ENCODE measurements around the gene TUBG2.

The TUBG2 gene

GRCh38 chr17:42677921-42678781 lies 19.1 kb downstream of the TUBG2 start:
- no peak for FAIRE-seq

DNA sequence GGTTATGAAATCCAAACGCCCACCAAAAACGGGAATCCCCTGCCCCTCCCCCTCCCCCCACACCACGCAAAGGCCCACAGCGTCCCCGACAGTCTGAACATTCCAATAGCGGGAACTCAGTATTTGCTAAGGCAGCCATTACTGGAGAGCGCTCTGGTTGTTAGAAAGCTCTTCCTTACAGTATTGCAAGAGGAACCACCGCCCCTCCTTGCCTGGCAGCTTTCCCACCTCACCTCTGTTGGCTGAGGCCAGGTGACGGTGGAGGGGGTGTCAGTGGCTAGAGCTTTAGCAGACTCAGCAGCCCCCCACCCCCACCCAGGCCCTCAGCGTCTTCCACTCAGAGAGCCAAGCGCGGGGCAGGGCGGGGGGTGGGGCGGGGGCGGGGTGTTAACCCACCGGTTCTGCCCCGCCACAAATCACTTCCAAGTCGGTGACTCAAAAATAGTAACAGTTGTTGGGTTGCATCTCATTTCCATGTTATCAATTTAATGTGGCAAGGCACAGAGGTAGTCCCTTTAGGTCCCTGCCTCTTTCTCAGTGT lies 19.9 kb downstream of the TUBG2 start:
- no peak for FAIRE-seq

DNA sequence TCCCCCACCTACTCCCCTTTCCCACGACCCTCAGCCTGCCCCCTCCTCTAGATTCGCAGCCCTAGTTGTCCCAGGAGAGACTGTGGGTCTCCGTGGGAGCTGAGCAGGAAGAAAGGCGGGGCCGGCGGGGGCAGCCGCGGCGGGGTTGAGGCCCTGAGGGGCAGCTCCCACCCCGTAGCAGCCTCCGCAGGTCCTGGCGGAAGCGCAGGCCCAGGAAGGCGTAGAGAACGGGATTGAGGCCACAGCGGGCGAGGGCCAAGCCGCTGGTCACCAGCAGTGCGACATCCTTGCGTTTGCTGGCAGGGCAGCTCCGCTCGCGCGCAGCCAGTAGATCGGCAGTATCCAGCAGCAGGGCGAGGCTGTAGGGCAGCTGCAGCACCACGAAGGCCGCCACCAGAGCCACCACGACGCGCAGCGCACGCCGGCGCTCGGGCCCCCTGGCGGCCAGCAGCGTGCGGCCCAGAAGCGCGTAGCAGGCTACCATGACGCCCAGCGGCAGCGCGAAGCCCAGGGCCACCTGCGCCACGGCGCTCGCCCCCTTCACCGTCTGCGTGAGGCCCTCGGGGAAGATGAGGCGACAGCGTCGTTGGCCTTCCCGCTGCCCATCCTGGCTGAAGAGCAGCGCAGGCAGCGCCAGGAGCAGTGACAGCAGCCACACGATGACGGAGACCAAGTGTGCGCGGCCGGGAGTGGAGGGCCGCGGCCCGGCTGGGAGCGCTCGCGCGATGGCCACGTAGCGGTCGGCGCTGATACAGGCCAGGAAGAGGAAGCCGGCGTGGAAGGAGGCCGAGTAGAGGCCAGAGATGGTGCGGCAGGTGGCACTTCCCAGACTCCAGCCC lies 20.6 kb downstream of the TUBG2 start:
- no peak for FAIRE-seq

- no peak for FAIRE-seq
Observed at GRCh38 chr17:42680331-42680808, 21.3 kb downstream of the TUBG2 start.

DNA sequence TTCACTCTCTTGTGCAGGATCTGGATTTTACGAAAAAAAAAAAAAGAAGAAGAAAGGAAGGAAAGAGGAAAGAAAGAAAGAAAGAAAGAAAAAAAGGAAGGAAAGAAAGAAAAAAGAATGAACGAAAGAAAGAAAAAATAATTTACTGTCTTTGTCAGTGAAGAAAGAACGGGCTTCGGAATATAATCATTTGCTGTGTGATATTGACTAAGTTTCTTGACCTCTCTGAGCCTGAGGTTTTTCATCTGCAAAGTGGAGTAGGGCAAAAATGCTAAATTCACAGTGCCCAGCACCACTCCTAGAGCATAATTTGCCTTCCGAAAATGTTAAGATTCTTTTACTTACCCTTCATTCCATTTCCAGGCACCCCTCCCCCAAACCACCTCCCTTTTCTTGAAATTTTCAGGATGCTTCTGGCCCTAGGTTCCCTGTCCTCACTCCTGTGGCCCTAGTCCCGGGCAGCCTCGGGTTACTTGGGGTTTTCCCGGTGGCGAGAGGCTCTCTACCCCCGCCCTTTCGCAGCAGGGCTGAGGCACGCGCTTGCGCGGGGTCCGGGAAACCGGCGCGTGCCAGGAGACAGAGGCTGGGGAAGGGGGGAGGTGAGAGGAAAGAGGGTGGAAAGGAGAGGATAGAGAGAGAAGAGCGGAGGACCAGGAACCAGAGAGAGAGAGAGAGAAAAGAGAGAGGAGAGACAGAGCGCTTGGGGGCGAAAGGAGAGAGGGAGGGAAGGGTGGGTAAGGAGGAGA lies 23.1 kb downstream of the TUBG2 start, which contains the start of gene CNTNAP1:
CNTNAP1 (plus strand) TSS at position 556 of the 746 bp plus-strand sequence. CDS start 299 bp downstream, outside the sequence.
- no peak for FAIRE-seq

DNA sequence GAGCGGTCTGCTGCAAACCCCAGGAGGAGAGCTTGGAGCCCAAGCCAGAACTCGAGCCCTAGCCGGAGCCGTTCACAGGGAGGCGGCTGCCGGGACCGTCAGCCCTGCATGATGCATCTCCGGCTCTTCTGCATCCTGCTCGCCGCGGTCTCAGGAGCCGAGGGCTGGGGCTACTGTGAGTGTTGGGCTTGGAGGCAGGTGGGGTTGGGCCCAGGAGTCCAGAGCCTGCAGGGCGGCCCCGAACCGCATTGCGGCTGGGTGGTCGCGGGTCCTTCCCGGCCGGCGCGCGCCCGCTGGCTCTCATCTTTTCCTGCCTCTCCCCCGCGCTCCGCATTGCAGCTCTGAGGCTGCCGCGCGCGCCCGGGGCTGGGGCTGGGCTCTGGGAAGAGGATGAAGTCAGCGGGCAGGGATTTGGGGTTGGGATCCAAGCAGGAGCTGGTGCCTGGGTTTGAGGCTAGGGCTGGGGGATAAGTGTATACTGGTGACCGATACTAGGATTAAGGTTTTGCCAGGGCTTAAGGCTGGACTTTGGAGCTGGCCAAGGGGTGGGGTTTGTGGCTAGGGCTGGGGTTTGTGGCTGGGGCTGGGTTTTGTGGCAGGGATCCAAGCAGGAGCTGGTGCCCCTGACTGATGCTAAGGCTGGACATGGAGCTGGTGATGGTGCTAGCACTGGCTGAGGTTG lies 23.8 kb downstream of the TUBG2 start:
- FAIRE-seq = no peak

- FAIRE-seq = no peak
Observed at GRCh38 chr17:42683407-42684034, 24.4 kb downstream of the TUBG2 start.

GRCh38 chr17:42684929-42685556 lies 26.0 kb downstream of the TUBG2 start:
- FAIRE-seq = no peak

DNA sequence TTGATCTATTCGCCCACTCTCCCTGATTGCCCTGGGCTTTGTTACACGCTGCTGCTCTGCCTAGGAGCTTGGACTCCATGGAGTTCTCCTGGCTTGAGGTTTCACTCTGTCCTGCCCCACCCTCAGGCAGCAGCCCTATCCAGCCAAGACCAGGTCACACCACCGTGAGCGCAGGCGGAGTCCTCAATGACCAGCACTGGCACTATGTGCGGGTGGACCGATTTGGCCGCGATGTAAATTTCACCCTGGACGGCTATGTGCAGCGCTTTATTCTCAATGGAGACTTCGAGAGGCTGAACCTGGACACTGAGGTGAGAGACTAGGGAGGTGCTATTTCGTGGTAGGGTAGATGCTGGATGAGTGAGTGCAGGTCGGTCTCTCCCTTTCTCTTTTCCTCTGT lies 26.7 kb downstream of the TUBG2 start:
- no peak for FAIRE-seq

DNA sequence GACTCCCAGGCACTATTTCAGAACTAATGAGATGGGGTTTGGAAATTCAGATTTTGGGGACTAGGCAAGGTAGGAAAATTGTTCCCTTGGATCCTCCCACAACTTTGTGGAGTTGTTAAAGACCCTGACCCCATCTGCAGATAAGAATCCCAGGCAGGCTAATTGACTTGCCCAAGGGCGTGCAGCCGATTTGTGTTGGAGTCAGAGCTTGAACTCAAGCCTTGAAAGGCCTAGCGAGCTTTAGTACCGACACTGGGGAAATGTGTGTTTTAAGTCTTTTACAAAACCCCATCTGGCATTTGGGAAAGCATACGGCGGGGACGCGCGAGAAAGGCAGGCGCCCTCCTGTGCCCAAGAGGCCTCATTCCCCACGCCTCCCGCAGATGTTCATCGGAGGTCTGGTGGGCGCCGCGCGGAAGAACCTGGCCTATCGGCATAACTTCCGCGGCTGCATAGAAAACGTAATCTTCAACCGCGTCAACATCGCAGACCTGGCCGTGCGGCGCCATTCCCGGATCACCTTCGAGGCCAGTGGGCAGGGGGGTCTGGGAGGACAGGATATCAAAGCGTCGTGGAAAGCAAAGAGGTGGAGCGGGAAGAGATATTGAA lies 27.5 kb downstream of the TUBG2 start:
- no peak for FAIRE-seq

DNA sequence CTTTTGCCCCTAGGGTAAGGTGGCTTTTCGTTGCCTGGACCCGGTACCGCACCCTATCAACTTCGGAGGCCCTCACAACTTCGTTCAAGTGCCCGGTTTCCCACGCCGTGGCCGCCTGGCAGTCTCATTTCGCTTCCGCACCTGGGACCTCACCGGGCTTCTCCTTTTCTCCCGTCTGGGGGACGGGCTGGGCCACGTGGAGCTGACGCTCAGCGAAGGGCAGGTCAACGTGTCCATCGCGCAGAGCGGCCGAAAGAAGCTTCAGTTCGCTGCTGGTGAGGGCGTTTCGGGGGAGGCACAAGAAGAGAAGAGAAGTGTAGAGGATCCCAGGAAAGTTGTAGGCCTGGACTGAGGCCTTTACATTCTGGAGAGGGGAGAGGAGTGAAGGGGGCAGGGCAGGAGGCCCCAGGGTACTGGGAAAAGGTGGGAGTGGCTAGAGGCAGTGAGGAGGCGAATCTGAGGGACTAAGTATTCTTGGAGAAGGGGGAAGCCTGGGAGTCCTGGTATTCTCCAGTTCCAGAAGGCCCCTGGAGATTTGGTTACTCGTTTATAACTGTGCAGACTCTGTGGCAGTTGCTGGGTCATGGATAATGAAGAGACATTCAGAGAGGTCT lies 28.7 kb downstream of the TUBG2 start:
- FAIRE-seq = no peak

DNA sequence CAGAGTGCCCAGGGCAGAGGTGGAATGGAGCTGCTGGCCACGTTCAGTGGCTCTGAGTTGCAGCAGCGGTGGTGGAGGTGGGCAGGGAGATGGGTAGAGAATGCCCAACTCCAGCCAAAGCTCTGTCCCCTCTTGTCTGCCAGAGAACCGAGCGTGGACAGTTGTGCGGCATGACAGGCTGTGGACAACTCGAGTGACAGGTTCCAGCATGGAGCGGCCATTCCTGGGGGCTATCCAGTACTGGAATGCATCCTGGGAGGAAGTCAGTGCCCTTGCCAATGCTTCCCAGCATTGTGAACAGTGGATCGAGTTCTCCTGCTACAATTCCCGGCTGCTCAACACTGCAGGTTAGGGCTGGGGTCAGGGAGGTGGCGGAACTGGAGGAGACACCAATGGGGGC lies 31.5 kb downstream of the TUBG2 start:
- no peak for FAIRE-seq

- FAIRE-seq = no peak
Observed at GRCh38 chr17:42691021-42691545, 32.0 kb downstream of the TUBG2 start.

DNA sequence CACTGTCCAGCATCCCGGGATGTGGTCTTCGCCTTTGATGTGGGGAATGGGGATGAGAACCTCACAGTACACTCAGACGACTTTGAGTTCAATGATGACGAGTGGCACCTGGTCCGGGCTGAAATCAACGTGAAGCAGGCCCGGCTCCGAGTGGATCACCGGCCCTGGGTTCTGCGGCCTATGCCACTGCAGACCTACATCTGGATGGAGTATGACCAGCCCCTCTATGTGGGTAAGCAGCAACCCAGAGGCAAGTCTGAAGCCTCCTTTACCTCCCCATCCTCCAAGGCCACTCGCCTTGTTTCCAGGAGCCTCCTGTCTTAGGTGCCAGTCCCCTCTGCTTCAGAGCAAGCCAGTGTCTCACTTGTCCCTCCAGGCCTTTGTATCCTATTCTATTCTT lies 33.4 kb downstream of the TUBG2 start:
- no peak for FAIRE-seq

- no peak for FAIRE-seq
Observed at GRCh38 chr17:42694524-42694923, 35.4 kb downstream of the TUBG2 start.

DNA sequence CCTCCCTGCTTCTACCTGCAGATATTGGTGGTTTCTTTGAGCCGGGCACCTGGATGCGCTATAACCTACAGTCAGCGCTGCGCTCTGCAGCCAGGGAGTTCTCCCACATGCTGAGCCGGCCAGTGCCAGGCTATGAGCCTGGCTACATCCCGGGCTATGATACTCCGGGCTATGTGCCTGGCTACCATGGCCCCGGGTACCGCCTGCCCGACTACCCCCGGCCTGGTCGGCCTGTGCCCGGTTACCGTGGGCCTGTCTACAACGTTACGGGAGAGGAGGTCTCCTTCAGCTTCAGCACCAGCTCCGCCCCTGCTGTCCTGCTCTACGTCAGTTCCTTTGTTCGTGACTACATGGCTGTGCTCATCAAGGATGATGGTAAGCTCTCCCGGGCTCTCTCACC lies 36.4 kb downstream of the TUBG2 start:
- no peak for FAIRE-seq

DNA sequence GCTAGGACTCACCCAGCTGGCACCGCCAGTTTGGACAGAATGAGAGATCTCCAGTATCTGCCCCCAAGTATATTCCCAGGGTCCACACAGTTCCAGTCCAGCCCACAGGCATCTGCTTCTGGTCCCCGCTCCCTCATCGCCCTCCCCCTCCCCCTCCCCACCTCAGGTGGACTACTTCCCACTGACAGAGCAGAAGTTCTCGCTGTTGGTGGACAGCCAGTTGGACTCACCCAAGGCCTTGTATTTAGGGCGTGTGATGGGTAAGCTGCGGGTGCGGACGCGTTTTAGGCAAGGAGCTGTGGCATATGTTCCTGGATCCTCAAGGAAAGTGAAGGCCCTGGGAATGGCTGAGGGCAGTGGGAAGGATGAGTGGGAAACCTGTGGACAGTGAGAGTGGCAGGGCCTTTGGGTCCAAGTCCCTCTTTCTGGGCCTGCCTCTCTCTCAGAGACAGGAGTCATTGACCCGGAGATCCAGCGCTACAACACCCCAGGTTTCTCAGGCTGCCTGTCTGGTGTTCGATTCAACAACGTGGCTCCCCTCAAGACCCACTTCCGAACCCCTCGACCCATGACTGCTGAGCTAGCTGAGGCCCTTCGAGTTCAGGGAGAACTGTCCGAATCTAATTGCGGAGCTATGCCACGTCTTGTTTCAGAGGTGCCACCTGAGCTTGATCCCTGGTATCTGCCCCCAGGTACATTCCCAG lies 38.2 kb downstream of the TUBG2 start:
- FAIRE-seq = no peak

DNA sequence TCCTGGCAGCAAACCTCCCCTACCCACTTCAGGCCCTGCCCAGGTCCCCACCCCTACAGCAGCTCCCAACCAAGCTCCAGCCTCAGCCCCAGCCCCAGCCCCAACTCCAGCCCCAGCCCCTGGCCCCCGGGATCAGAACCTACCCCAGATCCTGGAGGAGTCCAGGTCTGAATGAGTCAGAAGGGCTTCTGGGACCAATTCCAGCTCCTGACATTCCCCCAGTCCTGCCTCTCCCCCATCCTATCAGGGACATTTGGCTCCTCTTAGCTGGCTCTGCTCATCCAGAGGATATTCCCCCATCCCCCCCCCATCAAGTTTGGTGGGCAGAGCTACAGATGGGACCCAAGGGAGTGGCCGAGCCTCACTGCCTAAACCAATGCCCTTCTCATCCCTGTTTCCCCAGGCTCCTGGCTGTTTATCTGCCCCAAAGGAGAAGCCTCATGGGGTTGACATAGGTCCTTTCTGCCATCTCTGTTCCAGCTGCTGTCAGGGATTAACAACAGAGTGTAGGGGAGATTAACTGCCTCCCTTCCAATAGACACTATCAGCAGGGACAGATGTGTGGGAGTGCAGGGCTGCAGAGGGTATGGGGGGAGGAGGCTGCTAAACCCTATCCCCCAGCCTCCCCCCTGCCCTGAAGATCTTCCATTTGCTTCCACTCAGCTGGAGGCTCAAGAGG lies 39.8 kb downstream of the TUBG2 start:
- FAIRE-seq = no peak

DNA sequence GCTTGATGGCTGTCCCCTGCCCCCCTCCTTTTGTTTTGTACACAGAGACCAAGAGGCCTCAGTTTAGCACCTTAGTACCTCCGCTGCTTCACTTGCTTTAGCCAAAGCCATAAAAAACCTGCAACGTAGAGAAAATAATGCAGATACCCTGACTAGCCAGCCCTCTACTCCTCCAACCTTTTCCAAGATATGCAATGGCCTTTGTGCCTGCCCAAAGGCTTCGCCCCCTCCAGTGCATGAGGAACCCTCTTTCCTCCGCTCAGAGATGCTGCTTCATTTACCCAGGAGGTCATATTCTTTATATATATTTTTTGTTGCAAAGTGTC lies 40.3 kb downstream of the TUBG2 start:
- FAIRE-seq = no peak
